ENCODE results near the gene ALDH1L2.

The ALDH1L2 gene

DNA sequence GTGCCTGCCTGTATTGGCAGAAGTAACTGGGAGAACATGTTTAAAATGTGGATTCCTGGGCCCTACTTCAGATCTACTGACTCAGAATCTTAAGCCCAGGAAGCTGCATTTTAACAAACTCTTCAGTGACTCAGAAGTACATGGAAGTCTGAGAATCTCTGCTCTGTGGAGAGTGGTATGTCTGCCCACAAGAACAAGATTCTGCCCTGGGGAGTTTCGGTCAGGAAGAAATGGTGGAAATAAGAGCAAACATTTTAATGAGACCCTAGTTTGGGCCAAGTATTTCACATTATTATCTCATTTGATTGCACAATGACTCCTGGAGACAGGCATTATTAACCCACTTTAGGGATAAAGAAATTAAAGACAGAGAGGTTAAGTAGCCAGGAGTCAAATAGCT lies 8.2 kb downstream of the ALDH1L2 start:
- DNase-seq (ENCODE audit: extremely low spot score), result no peak
- ChIA-PET POLR2A (no interaction called here), CTCF (no interaction called here)
- TF ChIP-seq TARDBP (IDR thresholded peaks at IDR 0.05), result no peak
- TF ChIP-seq ZNF384 (IDR thresholded peaks at IDR 0.05), result no peak
- no peak for TF ChIP-seq FOXM1 (IDR thresholded peaks at IDR 0.05; ENCODE audit: borderline replicate concordance)
- TF ChIP-seq HDGF (IDR thresholded peaks at IDR 0.05; ENCODE audit: borderline replicate concordance), result no peak
- TF ChIP-seq SP1 (IDR thresholded peaks at IDR 0.05), result no peak
- no peak for TF ChIP-seq LEF1 (IDR thresholded peaks at IDR 0.05; ENCODE audit: borderline replicate concordance)
- no peak for TF ChIP-seq BHLHE40 (IDR thresholded peaks at IDR 0.05; ENCODE audit: borderline replicate concordance)
- no peak for TF ChIP-seq L3MBTL2 (conservative IDR thresholded peaks at IDR 0.05)
- TF ChIP-seq FOXA1 (IDR thresholded peaks at IDR 0.05), result no peak
- no peak for TF ChIP-seq CTBP1 (IDR thresholded peaks at IDR 0.05; ENCODE audit: borderline replicate concordance)
- TF ChIP-seq SUZ12 (IDR thresholded peaks at IDR 0.05), result no peak
- TF ChIP-seq ARNT (IDR thresholded peaks at IDR 0.05), result no peak
- TF ChIP-seq, protein P1, sequence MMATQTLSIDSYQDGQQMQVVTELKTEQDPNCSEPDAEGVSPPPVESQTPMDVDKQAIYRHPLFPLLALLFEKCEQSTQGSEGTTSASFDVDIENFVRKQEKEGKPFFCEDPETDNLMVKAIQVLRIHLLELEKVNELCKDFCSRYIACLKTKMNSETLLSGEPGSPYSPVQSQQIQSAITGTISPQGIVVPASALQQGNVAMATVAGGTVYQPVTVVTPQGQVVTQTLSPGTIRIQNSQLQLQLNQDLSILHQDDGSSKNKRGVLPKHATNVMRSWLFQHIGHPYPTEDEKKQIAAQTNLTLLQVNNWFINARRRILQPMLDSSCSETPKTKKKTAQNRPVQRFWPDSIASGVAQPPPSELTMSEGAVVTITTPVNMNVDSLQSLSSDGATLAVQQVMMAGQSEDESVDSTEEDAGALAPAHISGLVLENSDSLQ (IDR thresholded peaks at IDR 0.05), result no peak
- no peak for TF ChIP-seq NFRKB (IDR thresholded peaks at IDR 0.05)
- TF ChIP-seq ELF4 (IDR thresholded peaks at IDR 0.05), result no peak
- TF ChIP-seq FOXK2 (IDR thresholded peaks at IDR 0.05), result no peak

GRCh38 chr12:105072888-105073488 lies 11.3 kb downstream of the ALDH1L2 start:
- ChIA-PET POLR2A (no interaction called here), CTCF (no interaction called here)
- DNase-seq (ENCODE audit: extremely low spot score), result no peak

GRCh38 chr12:105071981-105072380 lies 12.3 kb downstream of the ALDH1L2 start:
- ChIA-PET CTCF (no interaction called here), POLR2A (interaction anchor here (1.2 kb wide), 1 partner anchor 11 kb away, joined by 3 read pairs; no protein-coding TSS in a partner anchor)
- no peak for DNase-seq (ENCODE audit: extremely low spot score)
- TF ChIP-seq ZNF384 (IDR thresholded peaks at IDR 0.05), result no peak
- TF ChIP-seq, protein P1 (IDR thresholded peaks at IDR 0.05), result no peak
- TF ChIP-seq CTBP1 (IDR thresholded peaks at IDR 0.05; ENCODE audit: borderline replicate concordance), result no peak
- no peak for TF ChIP-seq L3MBTL2 (conservative IDR thresholded peaks at IDR 0.05)
- TF ChIP-seq LEF1 (IDR thresholded peaks at IDR 0.05; ENCODE audit: borderline replicate concordance), result no peak
- no peak for TF ChIP-seq SUZ12 (IDR thresholded peaks at IDR 0.05)
- no peak for TF ChIP-seq FOXM1 (IDR thresholded peaks at IDR 0.05; ENCODE audit: borderline replicate concordance)
- no peak for TF ChIP-seq SP1 (IDR thresholded peaks at IDR 0.05)
- no peak for TF ChIP-seq FOXK2 (IDR thresholded peaks at IDR 0.05)
- no peak for TF ChIP-seq BHLHE40 (IDR thresholded peaks at IDR 0.05; ENCODE audit: borderline replicate concordance)
- no peak for TF ChIP-seq ELF4 (IDR thresholded peaks at IDR 0.05)
- no peak for TF ChIP-seq TARDBP (IDR thresholded peaks at IDR 0.05)
- TF ChIP-seq FOXA1 (IDR thresholded peaks at IDR 0.05), result no peak
- no peak for TF ChIP-seq NFRKB (IDR thresholded peaks at IDR 0.05)

More at GRCh38 chr12:105072888-105073488, 11.3 kb downstream of the ALDH1L2 start:
- TF ChIP-seq SP1 (IDR thresholded peaks at IDR 0.05) (no peak), FOXM1 (IDR thresholded peaks at IDR 0.05; ENCODE audit: borderline replicate concordance) (no peak)

- no peak for TF ChIP-seq FOXA1 (IDR thresholded peaks at IDR 0.05)
- no peak for TF ChIP-seq ARNT (IDR thresholded peaks at IDR 0.05)
- TF ChIP-seq SUZ12 (IDR thresholded peaks at IDR 0.05), result no peak
- TF ChIP-seq LEF1 (IDR thresholded peaks at IDR 0.05; ENCODE audit: borderline replicate concordance), result no peak
- no peak for TF ChIP-seq FOXK2 (IDR thresholded peaks at IDR 0.05)
- TF ChIP-seq CTBP1 (IDR thresholded peaks at IDR 0.05; ENCODE audit: borderline replicate concordance), result no peak
- TF ChIP-seq SP1 (IDR thresholded peaks at IDR 0.05), result no peak
- no peak for TF ChIP-seq L3MBTL2 (conservative IDR thresholded peaks at IDR 0.05)
- no peak for TF ChIP-seq TARDBP (IDR thresholded peaks at IDR 0.05)
- no peak for TF ChIP-seq FOXM1 (IDR thresholded peaks at IDR 0.05; ENCODE audit: borderline replicate concordance)
- POLR2A ChIA-PET, result interaction anchor here (1.6 kb wide), 1 partner anchor 37 kb away, joined by 5 read pairs; the partner anchor contains the start of gene WASHC4
- CTCF ChIA-PET, result interaction anchor here (0.9 kb wide), 1 partner anchor 26 kb away, joined by 3 read pairs; no protein-coding TSS in a partner anchor
- no peak for DNase-seq (ENCODE audit: extremely low spot score)
Measured at GRCh38 chr12:105069936-105070702, 14.1 kb downstream of the ALDH1L2 start.

DNA sequence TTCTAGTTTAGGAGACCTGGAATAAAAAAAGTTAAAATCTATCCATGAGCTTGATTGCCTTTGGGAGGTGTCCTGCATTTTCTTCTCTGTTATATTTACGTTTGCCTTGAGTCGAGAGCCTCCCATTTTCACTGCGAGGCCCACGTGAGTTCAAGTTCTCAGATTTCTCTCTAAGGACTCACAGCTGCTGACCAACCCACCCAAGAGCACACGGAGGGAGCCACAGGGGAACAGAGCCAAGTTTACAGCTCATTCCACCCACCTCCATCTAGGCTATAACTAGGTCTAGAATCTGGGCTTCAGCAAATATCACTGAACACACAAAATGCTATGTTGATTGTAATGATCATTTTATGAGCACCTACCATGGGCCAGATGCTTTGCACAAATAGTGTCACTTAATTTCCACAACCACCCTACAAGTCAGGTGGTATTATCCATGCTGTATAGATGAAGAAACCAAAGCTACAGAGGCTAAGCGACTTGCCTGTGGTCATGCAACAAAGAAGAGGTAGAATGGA lies 16.7 kb downstream of the ALDH1L2 start:
- TF ChIP-seq L3MBTL2 (conservative IDR thresholded peaks at IDR 0.05), result no peak
- TF ChIP-seq, protein P1 (IDR thresholded peaks at IDR 0.05), result no peak
- no peak for TF ChIP-seq SUZ12 (IDR thresholded peaks at IDR 0.05)
- TF ChIP-seq ARNT (IDR thresholded peaks at IDR 0.05), result no peak
- no peak for TF ChIP-seq NFRKB (IDR thresholded peaks at IDR 0.05)
- TF ChIP-seq HDGF (IDR thresholded peaks at IDR 0.05; ENCODE audit: borderline replicate concordance), result no peak
- TF ChIP-seq FOXA1 (IDR thresholded peaks at IDR 0.05), result no peak
- no peak for TF ChIP-seq SP1 (IDR thresholded peaks at IDR 0.05)
- POLR2A ChIA-PET, result interaction anchor here (0.9 kb wide), 1 partner anchor 13 kb away, joined by 3 read pairs; no protein-coding TSS in a partner anchor
- DNase-seq (ENCODE audit: extremely low spot score), result no peak
- CTCF ChIA-PET, result interaction anchor here (2.4 kb wide), 1 partner anchor 686 kb away, joined by 7 read pairs; no protein-coding TSS in a partner anchor

Measured in HEK293T (cell line).